GM21447 (cell line): ENCODE data around the gene KRT27.
"Not testable (repeated sequence)": the region's sequence is repeated elsewhere in the genome, so short reads cannot be mapped to it uniquely, and the experiment has no call there.

Experiments
- ATAC-seq: cut with Tn5 transposase; IDR thresholded peaks from one replicate; pipeline ENCODE4 v1.9.1; 2021; ENCODE audit not compliant: unreplicated experiment

The KRT27 gene, protein sequence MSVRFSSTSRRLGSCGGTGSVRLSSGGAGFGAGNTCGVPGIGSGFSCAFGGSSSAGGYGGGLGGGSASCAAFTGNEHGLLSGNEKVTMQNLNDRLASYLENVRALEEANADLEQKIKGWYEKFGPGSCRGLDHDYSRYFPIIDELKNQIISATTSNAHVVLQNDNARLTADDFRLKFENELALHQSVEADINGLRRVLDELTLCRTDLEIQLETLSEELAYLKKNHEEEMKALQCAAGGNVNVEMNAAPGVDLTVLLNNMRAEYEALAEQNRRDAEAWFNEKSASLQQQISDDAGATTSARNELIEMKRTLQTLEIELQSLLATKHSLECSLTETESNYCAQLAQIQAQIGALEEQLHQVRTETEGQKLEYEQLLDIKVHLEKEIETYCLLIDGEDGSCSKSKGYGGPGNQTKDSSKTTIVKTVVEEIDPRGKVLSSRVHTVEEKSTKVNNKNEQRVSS

DNA sequence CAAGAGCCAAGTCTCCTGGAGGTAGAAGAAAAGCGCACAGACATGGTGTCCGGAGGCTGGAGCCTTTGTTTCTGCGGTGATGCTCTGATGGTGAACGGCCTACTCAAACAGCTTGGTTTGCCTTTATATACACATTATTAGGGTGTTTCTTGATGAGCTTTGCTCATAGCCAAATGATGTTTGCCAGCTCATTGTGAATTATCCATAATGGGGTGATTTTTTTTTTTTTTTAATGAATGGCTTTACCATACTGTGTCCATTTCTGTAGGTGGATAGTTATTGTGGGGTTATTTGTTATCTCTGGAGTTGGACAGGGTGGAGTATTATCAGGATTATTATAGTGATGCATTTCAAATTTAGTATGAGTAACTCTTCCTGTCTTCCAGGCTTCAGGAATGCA lies at the start of gene KRT27:
Gene KRT27, minus strand, starts transcription at position 101 of the 400 bp plus-strand sequence. Its CDS starts 57 bp downstream, at position 44.
- no peak for ATAC-seq

DNA sequence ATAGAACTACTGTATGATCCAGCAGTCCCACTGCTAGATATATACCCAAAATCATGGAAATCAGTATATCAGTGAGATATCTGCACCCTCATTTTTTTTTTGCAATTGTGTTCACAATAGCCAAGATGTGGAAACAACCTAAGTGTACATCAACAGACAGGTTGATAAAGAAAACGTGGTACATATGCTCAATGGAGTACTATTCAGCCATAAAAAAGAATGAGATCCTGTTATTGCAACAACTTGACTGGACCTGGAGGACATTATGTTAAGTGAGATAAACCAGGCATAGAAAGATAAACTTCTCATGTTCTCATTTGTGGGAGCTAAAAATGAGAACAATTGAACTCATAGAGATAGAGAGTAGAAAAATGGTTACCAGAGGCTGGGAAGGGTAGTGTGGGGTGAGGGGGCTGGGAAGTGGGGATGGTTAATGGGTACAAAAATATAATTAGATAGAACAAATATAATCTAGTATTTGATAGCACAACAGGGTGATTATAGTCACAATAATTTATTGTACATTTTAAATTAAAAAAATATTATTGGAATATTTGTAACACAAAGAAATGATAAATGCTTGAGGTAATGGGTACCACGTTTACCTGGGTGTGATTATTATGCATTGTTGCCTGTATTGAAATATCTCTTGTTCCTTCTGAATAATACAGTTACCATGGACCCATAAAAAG lies 47.9 kb upstream of the KRT27 start:
- no peak for ATAC-seq

DNA sequence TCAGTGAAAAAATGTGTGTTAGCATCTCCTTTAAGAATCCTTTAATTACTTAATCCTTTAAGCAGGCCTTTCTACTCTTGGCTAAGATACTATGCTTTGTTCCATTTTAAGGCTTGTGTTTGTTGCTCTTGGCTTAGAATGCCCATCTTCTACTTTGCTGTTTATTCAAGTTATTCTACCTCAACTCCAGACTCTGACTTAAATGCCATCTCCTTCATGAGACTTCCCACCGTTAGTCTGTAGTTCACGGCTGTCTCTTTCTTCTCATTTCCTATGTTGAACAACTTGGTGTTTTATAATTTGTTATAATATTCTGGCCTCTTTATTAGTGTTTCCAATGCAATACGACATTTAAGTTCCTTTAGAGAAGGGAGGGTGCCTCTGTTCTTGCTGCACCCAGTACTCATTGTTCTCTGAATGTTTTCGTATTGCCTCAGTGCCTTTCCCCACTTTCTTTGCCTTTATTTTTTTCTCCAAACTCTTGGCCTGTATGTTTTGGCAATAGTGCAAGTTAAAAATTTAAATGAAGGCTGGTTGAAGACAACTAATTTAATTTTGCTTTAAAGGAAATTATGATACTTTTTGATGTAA lies 46.2 kb upstream of the KRT27 start:
- no peak for ATAC-seq

DNA sequence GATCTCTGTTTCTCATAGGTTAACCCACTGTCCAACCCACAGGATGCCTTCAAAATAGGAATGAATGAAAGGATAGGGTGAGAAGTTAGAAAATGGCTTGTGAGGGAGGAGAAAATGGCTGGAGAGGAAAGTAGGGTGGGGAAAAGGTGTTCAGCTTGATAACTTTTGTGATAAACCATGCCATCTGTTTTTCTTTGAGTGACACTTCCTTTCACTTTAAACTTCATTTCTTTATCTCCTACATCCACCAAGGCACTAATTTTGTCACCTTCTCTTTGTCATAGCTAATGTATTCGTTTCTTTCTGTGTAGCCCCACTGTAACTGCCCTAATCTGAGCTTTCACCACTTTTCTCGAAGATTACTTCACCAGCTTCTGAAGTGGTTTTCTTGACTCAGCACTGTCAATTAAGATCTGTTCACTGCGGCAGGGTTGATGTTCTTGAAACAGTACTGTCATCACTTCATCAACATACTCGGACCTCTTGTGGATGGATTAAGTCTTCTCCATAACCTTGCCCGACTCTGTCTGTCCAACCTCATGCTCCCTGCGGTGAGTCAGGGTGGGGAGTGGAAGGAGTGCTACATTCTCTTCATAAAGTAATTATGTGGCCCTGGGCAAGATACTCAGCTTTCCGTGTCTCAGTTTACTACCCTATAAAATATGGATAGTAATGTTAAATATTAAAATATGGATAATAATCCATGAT lies 45.5 kb upstream of the KRT27 start:
- ATAC-seq: no peak

DNA sequence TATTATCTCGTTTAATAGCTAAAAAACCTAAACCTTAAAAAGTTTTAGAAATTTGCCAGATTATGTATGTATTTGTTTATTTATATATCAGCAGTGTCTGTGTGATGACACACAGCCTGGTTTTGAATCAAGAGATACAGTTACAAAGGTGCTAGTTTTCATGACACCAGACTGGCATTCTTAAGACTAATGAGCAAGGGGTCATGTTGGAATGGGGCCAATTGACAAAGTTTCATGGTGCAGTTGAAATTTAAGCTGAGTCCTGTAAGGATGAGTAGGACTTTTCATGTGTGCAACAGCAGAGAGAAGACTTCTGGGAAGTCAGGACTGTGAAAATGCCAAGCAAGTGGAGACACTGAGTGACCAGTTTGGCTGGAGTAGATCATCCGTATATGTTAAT lies 43.2 kb upstream of the KRT27 start:
- no peak for ATAC-seq

DNA sequence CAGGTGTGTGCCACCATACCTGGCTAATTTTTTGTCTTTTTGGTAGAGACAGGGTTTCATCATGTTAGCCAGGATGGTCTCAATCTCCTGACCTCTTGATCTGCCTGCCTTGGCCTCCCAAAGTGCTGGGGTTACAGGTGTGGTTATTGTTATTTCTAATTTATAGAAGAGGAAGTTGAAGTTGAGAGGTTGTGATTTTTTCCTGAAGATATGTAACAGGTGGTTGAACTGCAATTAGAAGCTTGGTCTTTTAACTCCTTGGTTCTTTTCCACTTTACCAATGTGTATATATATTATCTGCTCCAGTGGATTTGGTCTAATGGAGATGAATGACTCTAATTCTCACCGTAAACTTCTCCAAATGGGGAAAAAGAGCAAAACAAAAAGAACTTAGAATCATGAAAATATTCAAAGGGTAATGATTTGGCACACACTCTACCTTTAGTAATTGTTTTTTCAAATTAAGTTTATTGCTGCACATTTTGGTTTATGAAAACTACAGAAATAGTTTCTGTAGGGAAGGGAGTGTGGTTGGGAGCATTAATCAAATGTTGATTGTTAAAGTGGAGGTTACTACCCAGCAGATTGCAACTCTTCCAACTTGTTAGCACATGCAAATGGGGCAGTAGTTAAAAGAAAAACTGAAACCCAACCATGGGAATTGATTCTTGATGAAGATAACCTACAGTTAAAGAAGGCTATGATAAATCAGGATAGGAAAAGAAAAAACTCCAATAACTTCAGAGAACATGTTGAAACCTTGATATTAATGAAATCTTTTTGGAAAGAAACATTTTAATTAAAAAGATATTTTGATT lies 41.9 kb upstream of the KRT27 start:
- no peak for ATAC-seq

DNA sequence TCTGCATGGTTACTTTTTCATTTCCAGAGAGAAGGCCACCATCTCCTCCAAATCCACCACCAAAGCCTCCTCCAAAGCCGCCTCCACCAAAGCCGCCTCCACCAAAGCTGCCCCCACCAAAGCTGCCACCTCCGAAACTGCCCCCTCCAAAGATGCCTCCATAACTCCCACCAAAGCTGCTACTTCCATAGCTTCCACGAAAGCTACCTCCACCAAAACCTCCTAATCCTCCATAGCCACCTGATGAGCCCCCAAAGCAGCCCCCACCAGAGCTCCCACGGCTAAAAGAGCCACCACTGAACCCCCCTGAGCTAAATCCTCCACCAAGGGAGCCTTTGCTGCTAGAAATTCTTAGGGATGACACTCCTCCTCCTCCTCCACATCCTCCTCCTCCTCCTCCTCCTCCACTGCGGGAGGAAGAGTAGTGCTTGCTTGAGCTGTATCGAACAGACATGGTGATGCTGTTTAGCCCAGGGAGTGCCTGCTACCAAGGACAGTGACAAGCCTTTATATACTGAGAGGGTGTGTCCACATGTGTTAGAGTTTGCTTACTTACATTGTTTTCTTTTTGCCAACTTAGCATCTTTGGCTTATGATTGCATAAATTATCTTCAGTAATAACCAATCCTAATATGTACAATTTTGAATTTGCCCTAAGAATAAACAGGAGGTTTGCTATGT lies 39.9 kb upstream of the KRT27 start, which contains the start of gene KRT10:
Gene KRT10, minus strand, starts transcription at position 483 of the 681 bp plus-strand sequence. Its CDS starts 29 bp downstream, at position 454.
- ATAC-seq: no peak

DNA sequence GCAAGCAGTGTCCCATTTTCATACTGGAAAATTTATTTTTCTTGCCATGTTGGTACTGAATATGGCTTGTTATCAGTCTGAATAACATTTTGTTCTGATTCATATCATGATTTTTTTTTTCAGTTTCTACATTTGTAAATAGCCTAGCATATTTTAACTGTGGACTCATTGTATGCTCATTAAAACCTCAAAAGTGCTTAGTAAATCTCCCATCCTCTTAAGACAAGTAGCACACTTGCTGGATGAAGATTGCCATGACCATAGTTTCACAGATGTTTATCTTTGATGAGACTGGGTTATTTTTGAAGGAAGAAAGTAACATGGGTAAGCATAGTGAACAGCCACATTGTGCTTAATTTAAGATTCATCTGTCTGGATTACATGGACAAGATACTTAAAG lies 39.2 kb upstream of the KRT27 start:
- no peak for ATAC-seq

DNA sequence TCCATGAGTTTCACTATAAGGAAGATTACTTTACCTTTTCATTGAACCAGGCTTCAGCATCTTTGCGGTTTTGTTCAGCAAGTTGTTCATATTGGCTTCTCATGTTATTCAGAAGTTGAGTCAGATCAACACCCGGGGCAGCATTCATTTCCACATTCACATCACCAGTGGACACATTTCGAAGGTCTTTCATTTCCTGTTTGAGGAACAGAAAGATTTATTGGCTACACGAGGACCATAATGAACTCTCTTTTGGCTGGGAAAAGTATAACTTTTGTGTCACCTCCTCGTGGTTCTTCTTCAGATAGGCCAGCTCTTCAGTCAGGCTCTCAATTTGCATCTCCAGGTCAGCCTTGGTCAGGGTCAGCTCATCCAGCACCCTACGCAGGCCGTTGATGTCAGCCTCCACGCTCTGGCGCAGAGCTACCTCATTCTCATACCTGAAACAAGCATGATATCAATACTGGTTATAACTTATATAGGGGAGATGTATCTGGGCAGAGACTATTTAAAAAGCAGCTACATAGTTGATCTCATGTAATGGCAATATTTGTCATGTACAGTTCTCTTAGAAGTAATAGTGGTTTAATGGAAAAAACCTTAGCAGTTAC lies 38.0 kb upstream of the KRT27 start:
- ATAC-seq: no peak

DNA sequence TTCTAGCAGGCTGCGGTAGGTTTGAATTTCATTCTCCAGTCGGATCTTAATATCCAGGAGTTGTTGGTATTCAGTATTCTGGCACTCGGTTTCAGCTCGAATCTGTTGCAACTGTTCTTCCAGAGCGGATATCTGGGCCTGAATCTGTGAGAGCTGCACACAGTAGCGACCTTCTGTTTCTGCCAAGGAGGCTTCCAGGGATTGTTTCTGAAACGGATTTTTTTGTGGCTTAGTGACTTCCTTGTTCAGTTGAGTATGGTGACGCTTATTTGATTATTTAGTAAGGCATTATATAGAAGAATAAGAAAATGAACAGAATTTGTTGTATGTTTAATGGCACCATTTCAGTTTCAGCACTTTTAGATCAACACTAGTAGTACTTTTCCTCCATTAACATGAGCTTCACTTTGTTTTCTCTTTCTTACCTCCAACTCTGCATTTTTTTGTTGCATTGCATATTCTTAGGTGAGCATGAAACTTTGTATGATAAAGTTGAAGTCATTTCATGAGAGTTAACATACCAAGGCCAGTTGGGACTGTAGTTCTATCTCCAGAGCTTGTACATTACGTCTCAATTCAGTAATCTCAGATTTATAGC lies 37.3 kb upstream of the KRT27 start:
- no peak for ATAC-seq

DNA sequence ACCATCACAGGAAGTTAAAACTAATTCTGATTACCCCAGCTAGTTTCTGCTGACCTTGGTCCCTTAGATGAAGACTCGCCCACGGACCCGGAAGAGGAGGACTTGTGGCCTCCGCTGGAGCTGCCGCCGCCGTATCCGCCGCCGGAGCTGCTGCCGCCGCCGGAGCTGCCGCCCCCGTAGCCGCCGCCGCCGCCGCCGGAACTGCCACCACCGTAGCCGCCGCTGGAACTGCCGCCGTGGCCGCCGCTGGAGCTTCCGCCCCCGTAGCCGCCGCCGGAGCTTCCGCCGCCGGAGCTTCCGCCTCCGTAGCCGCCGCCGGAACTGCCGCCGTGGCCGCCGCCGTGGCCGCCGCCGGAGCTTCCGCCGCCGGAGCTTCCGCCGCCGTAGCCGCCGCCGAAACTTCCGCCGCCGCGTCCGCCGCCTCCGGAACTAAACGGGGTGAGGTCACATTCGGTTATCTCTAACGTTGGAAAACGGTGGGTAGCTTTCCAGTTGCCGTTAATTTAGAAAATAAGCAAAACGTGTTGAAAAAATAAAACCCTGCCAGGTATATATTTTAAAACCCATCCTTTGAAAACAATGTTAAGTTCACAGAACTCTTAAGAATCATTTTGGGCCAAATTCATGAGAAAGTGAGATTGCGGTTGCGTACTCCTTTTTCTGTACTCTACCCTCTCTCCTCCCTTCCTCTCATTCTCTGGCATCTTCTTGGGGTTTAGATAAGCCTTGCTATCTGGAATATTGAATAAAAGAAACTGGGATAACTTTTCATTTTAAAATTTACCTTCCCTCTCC lies 36.6 kb upstream of the KRT27 start:
- ATAC-seq: peak; percentile 65

DNA sequence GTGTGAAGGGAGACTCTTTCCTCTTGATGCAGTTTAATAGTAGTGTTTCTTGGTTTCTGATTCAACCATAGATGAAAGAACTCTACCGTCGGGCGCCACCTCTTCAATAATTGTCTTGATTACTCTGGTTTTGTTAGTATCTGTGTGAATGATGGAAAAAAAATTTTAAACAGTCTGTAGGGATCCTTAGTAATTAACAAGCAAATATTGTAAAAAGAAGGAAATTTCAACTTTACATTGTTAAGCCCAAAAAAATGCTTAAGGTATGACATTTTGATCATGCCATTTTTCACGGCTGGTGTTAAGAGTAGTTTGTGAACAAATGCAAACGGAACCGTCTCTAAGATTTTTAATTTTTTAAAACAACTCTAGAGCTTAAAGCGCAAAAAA lies 36.0 kb upstream of the KRT27 start:
- ATAC-seq: no peak

DNA sequence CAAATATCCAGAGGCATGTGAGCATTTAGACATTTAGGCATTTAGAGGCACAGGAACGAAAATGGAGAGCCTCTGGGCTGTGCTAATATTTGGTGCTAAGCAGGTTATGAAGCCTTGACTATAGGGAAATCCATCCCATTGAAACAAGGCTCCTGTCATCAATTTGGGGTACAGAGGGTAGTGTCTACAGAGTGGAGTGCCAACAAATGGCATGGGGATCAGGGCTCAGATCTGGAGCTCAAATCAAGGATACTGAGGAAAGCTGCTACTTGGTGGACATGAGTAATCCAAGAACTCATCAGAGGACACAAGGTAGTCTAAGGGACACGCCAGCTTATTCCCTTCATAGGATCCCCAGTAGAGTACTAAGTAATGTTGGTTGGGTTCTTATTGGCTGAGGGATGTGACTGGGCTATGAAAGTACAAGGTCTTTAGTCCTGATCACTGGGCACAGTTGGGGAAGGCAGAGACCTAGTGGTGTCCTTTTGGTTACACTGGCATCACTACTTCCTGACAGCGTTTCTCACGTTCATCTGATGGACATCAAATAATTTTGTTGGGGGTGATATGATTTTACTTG lies 34.8 kb upstream of the KRT27 start:
- no peak for ATAC-seq

DNA sequence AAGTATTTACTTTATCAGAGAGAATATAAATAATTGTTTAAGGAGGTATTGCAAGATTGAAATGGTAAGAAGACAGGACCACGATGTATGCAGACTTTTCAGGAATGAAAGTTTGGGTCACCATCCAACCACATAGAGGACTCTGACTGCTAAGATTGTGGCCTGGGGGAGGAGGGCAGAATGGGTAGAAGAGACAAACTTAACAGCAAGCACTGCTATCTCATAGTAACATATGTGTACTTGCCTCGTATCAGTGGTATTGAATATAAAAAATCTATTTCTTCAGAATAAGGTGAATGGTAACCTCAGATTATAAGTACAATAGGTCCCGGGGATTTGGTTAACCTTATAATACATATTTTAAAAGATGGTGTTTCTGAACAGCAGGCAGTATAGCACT lies 34.2 kb upstream of the KRT27 start:
- no peak for ATAC-seq

DNA sequence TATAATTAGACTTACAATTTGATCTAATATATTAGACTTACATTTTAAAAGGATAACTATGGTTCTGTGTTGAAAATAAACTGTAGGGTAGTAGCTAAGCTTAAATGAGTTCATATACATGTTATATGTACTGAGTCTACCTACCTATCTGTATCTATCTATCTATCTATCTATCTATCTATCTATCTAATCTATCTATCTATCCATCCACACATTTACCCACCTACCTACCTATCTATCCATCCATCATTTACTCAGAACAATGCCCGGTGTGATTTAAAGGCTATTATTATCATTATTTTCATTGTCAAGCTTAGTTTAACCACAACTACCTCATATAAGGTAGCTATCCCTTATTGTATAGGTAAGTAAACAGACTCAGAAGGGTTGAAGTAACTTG lies 33.0 kb upstream of the KRT27 start:
- ATAC-seq: no peak

DNA sequence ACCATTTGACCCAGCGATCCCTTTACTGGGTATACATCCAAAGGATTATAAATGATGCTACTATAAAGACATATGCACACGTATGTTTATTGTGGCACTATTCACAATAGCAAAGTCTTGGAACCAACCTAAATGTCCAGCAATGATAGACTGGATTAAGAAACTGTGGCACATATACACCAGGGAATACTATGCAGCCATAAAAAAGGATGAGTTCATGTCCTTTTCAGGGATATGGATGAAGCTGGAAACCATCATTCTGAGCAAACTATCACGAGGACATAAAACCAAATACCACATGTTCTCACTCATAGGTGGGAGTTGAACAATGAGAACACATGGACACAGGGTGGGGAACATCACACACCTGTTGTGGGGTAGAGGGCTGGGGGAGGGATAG lies 32.3 kb upstream of the KRT27 start:
- not testable (repeated sequence) for ATAC-seq

DNA sequence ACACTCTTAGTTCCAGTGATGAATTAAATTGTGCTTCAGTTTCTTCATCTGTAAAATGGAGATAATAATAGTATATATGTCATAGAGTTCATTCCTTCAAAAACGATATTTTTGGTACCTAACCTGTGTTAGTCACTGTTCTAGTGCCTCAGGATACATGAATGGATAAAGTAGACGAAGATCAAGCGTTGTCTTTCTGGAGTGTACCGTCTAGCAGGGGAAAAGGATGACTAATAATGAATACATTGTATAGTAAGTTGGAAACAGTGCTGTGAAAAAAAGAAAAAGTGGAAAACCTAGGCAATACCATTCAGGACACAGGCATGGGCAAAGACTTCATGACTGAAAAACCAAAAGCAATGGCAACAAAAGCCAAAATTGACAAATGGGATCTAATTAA lies 31.5 kb upstream of the KRT27 start:
- no peak for ATAC-seq

DNA sequence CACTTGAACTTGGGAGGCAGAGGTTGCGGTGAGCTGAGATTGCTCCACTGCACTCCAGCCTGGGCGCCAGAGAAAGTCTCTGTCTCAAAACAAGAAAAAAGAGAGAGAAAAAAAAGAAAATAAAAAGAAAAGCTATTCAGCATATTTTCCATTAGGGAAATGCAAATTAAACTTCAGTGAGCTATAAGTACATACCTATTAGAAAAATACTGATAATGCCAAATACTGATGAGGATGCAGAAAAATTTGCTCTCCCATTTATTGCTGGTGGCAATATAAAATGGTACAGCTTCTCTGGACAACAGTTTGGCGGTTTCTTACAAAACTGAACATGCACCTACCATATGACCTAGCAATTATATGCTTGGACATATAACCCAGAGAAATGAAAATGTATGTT lies 30.3 kb upstream of the KRT27 start:
- no peak for ATAC-seq
